ENCODE measurements around the gene TXLNG. TPM values are rescaled to one million over a fixed set of nuclear protein-coding genes. Genes with fewer than 3 reads are reported as not detected.

Gene TXLNG
- total RNA-seq, 1 experiment from 2014 or later = 31.1 TPM

DNA sequence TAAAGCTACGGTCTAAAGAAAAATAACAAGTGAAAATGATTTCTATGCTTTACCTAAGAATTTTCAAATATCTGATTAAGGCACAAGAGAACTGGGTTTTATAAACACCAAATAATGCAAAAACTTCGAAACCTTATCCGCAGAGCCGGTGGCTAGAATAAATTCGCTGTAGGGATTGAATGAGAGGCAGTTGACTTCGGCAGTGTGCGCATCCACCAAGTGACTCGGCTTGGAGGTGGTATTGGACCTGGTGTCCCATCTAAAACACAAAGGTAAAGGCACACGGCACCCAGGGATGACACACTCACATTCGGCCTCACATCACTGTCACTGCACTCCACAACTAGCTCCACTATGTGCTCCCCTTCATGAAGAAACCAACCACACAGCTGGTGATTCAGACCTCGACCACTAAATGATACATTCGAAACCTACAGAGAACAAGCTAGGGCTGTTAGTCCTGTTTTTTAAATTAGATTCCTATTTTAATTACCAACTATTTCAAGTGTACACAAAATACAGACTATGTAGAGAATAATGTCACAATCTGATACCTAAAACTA, 66.4 kb downstream of the TXLNG start (continued):
- TF ChIP-seq IRF1 (CRISPR knock-in tag; IDR thresholded peaks at IDR 0.05) = no peak
- TF ChIP-seq NFE2L1 (CRISPR knock-in tag; IDR thresholded peaks at IDR 0.05) = no peak
- TF ChIP-seq PREB (CRISPR knock-in tag; IDR thresholded peaks at IDR 0.05; ENCODE audit: borderline replicate concordance) = no peak

GRCh38 chrX:16853537-16853936, 67.3 kb downstream of the TXLNG start:
- Mint-ChIP-seq H3K4me3 (no peak overlapping the region), H3K36me3 (peaks cover 58% of the 10 kb centered on the region), H3K27ac (no peak overlapping the region), H3K4me1 (no peaks in the 10 kb centered on the region), H3K9me3 (peaks cover 3% of the 10 kb centered on the region), H3K27me3 (ENCODE audit: low read depth) (no peaks in the 10 kb centered on the region)
- POLR2A ChIA-PET = no interaction called here
- TF ChIP-seq FOXP4 (CRISPR knock-in tag; IDR thresholded peaks at IDR 0.05) (no peak), ESRRA (CRISPR knock-in tag; IDR thresholded peaks at IDR 0.05; ENCODE audit: borderline replicate concordance) (no peak), FOXJ3 (CRISPR knock-in tag; IDR thresholded peaks at IDR 0.05; ENCODE audit: borderline replicate concordance) (no peak), ELF4 (CRISPR knock-in tag; IDR thresholded peaks at IDR 0.05; ENCODE audit: low read depth) (no peak), ZNF416 (CRISPR knock-in tag; IDR thresholded peaks at IDR 0.05) (no peak), CTCF (IDR thresholded peaks at IDR 0.05) (no peak), ZNF138 (CRISPR knock-in tag; conservative IDR thresholded peaks at IDR 0.05) (no peak), HMGA2 (CRISPR knock-in tag; IDR thresholded peaks at IDR 0.05) (no peak), USF2 (CRISPR knock-in tag; IDR thresholded peaks at IDR 0.05) (no peak), NFYB (CRISPR knock-in tag; conservative IDR thresholded peaks at IDR 0.05; ENCODE audit: low read depth) (no peak), GABPB1 (CRISPR knock-in tag; IDR thresholded peaks at IDR 0.05) (no peak), ARID4B (CRISPR knock-in tag; IDR thresholded peaks at IDR 0.05; ENCODE audit: borderline replicate concordance) (no peak)
- TF ChIP-seq, protein P1, sequence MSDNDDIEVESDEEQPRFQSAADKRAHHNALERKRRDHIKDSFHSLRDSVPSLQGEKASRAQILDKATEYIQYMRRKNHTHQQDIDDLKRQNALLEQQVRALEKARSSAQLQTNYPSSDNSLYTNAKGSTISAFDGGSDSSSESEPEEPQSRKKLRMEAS (CRISPR knock-in tag; IDR thresholded peaks at IDR 0.05) = no peak
- TF ChIP-seq, protein P2, sequence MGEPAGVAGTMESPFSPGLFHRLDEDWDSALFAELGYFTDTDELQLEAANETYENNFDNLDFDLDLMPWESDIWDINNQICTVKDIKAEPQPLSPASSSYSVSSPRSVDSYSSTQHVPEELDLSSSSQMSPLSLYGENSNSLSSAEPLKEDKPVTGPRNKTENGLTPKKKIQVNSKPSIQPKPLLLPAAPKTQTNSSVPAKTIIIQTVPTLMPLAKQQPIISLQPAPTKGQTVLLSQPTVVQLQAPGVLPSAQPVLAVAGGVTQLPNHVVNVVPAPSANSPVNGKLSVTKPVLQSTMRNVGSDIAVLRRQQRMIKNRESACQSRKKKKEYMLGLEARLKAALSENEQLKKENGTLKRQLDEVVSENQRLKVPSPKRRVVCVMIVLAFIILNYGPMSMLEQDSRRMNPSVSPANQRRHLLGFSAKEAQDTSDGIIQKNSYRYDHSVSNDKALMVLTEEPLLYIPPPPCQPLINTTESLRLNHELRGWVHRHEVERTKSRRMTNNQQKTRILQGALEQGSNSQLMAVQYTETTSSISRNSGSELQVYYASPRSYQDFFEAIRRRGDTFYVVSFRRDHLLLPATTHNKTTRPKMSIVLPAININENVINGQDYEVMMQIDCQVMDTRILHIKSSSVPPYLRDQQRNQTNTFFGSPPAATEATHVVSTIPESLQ (CRISPR knock-in tag; IDR thresholded peaks at IDR 0.05) = no peak
- DNase-seq (ENCODE audit: low spot score) (no peak), ATAC-seq (no peak)
- CTCF ChIA-PET = no interaction called here

Data from WTC11 (cell line).